Loucy (cell line): ENCODE data around the gene LRIF1.
"Not testable (repeated sequence)": the region's sequence is repeated elsewhere in the genome, so short reads cannot be mapped to it uniquely, and the experiment has no call there.

Experiments used
- H2AFZ ChIP-seq: fragments of 200-600 bp; sonication (generic); 2 replicates; pipeline ENCODE4 v1.6.0; 2016; ENCODE audit warnings: antibody characterized with exemption, mild to moderate bottlenecking, low read length, moderate library complexity
- H3F3A ChIP-seq: fragments of 200-600 bp; 2 replicates; pipeline ENCODE4 v1.6.0; 2016; ENCODE audit warnings: antibody characterized with exemption, low read depth, mild to moderate bottlenecking
- H3K27me3 ChIP-seq: fragments of 200-600 bp; sonication (generic); 2 replicates; pipeline ENCODE4 v1.6.1; 2014; ENCODE audit warnings: low read length, mild to moderate bottlenecking; ENCODE audit not compliant: insufficient read depth, poor library complexity, severe bottlenecking
- H3K36me3 ChIP-seq: fragments of 200-600 bp; sonication (generic); 2 replicates; pipeline ENCODE4 v1.6.1; 2016; ENCODE audit warnings: low read length; ENCODE audit not compliant: insufficient read depth
- H3K4me1 ChIP-seq: fragments of 200-600 bp; sonication (generic); 2 replicates; pipeline ENCODE4 v1.5.1; 2014; ENCODE audit warnings: low read length, mild to moderate bottlenecking; ENCODE audit not compliant: insufficient read depth, poor library complexity, severe bottlenecking
- H3K4me2 ChIP-seq: fragments of 200-600 bp; sonication (generic); 2 replicates; pipeline ENCODE4 v1.6.0; 2014; ENCODE audit warnings: antibody characterized with exemption, low read length, low read depth, mild to moderate bottlenecking; ENCODE audit not compliant: poor library complexity, severe bottlenecking
- H3K4me3 ChIP-seq: fragments of 200-600 bp; sonication (generic); 2 replicates; pipeline ENCODE4 v1.5.1; 2014; ENCODE audit warnings: low read length, mild to moderate bottlenecking, mixed read lengths; ENCODE audit not compliant: poor library complexity, severe bottlenecking
- H3K79me2 ChIP-seq: fragments of 200-600 bp; sonication (generic); 2 replicates; pipeline ENCODE4 v1.6.1; 2014; ENCODE audit warnings: low read length; ENCODE audit not compliant: insufficient read depth
- H3K9ac ChIP-seq: fragments of 200-600 bp; sonication (generic); 2 replicates; pipeline ENCODE4 v1.6.0; 2014; ENCODE audit warnings: mild to moderate bottlenecking, low read depth, low read length, moderate library complexity; ENCODE audit not compliant: poor library complexity, severe bottlenecking
- H3K9me2 ChIP-seq: fragments of 200-600 bp; sonication (generic); replicated peaks from 2 replicates; pipeline ENCODE4 v1.6.1; 2016; ENCODE audit warnings: low read depth, low read length, mixed read lengths
- H3K9me3 ChIP-seq: fragments of 200-600 bp; sonication (generic); 2 replicates; pipeline ENCODE4 v1.6.1; 2014; ENCODE audit warnings: mild to moderate bottlenecking, antibody characterized with exemption, low read length, low read depth; ENCODE audit not compliant: insufficient read depth
- H4K20me1 ChIP-seq: fragments of 200-600 bp; sonication (generic); 2 replicates; pipeline ENCODE4 v1.6.0; 2014; ENCODE audit warnings: antibody characterized with exemption, low read length, mild to moderate bottlenecking; ENCODE audit not compliant: insufficient read depth, poor library complexity, severe bottlenecking
- EZH2phosphoT487 ChIP-seq: fragments of 200-600 bp; IDR thresholded peaks from 2 replicates; pipeline ENCODE4 v1.6.1; 2018; ENCODE audit warnings: antibody characterized with exemption, mild to moderate bottlenecking, moderate library complexity, borderline replicate concordance
- TF ChIP-seq, protein P1 (sequence below): fragments of 200-600 bp; sonication (generic); conservative IDR thresholded peaks from 2 replicates; pipeline ENCODE4 v1.5.1; 2014; ENCODE audit warnings: mild to moderate bottlenecking, antibody characterized with exemption, low read length

The LRIF1 gene

DNA sequence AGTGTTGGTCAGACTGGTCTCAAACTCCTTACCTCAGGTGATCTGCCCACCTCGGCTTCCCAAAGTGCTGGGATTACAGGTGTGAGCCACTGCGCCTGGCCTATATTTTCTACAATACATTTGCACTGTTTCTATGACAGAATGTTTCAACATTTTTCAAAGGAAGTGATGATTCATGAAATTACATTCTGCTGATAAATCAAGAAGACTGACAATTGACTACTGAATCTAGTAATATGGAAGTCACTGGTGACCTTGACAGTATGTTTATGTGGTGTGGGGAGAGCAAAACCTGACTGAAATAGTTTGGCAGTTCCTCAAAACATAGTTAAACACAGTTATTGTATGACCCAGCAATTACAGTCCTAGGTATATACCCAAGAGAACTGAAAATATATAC lies 18.1 kb downstream of the LRIF1 start:
- Histone ChIP-seq H3K9me3 (no peaks in the 10 kb centered on the region), H3K9ac (no peak overlapping the region), H3K4me3 (no peak overlapping the region), H3K36me3 (peaks cover 17% of the 10 kb centered on the region; the same call in 1 of the 2 replicates), H3F3A (no peaks in the 10 kb centered on the region), H3K4me1 (no peaks in the 10 kb centered on the region), H3K27me3 (no peaks in the 10 kb centered on the region), H3K9me2 (no peaks in the 10 kb centered on the region), H4K20me1 (no peaks in the 10 kb centered on the region), H3K79me2 (no peaks in the 10 kb centered on the region), H2AFZ (no peak overlapping the region), H3K4me2 (no peak overlapping the region)
- TF ChIP-seq, protein P1, sequence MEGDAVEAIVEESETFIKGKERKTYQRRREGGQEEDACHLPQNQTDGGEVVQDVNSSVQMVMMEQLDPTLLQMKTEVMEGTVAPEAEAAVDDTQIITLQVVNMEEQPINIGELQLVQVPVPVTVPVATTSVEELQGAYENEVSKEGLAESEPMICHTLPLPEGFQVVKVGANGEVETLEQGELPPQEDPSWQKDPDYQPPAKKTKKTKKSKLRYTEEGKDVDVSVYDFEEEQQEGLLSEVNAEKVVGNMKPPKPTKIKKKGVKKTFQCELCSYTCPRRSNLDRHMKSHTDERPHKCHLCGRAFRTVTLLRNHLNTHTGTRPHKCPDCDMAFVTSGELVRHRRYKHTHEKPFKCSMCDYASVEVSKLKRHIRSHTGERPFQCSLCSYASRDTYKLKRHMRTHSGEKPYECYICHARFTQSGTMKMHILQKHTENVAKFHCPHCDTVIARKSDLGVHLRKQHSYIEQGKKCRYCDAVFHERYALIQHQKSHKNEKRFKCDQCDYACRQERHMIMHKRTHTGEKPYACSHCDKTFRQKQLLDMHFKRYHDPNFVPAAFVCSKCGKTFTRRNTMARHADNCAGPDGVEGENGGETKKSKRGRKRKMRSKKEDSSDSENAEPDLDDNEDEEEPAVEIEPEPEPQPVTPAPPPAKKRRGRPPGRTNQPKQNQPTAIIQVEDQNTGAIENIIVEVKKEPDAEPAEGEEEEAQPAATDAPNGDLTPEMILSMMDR, result no peak
- TF ChIP-seq EZH2phosphoT487, result no peak

DNA sequence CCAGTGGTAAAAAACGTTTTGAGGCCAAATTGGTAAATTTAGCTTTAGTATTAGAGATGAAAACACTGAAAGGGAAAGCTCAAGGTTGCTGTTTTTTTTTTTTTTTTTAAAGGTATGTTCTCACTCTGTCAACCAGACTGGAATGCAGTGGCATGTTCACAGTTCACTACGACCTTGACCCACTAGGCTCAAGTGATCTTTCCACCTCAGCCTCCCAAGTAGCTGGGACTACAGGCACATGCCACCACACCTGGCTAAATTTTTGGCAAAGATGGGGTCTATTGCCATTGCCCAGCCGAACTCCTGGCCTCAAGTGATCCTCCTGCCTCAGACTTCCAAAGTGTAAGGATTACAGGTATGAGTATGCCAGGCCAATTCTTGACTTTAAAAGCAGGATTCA lies 18.9 kb downstream of the LRIF1 start:
- H3K4me2 ChIP-seq, result no peak overlapping the region
- peaks cover 13% of the 10 kb centered on the region; the same call in 1 of the 2 replicates for H3K36me3 ChIP-seq
- no peaks in the 10 kb centered on the region for H3F3A ChIP-seq
- H3K4me3 ChIP-seq, result no peak overlapping the region
- no peaks in the 10 kb centered on the region for H3K4me1 ChIP-seq
- H3K9ac ChIP-seq, result no peak overlapping the region
- no peaks in the 10 kb centered on the region for H3K9me2 ChIP-seq
- no peaks in the 10 kb centered on the region for H4K20me1 ChIP-seq
- no peaks in the 10 kb centered on the region for H3K27me3 ChIP-seq
- no peak overlapping the region for H2AFZ ChIP-seq
- TF ChIP-seq, protein P1, result no peak
- no peaks in the 10 kb centered on the region for H3K79me2 ChIP-seq
- no peaks in the 10 kb centered on the region for H3K9me3 ChIP-seq

DNA sequence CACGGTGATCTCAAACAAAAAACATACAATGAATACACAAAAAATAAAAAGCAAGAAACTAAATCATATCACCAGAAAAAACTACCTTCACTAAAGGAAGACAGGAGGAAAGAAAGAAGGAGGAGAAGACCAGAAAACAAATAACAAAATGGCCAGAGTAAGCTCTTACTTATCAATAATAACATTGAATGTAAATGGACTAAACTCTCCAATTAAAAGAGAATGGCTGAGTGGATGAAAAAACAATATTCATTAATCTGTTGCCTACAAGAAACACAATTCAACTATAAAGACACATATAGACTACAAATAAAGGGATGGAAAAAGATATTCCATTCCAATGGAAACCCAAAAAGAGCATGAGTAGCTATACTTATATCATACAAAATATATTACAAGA lies 27.2 kb downstream of the LRIF1 start:
- H3K4me1 ChIP-seq, result no peaks in the 10 kb centered on the region
- no peaks in the 10 kb centered on the region for H3K9me2 ChIP-seq
- no peaks in the 10 kb centered on the region for H3K79me2 ChIP-seq
- H3K36me3 ChIP-seq, result no peaks in the 10 kb centered on the region
- TF ChIP-seq EZH2phosphoT487, result no peak
- TF ChIP-seq, protein P1, result no peak
- H4K20me1 ChIP-seq, result no peaks in the 10 kb centered on the region
- no peak overlapping the region for H2AFZ ChIP-seq
- H3F3A ChIP-seq, result no peaks in the 10 kb centered on the region
- H3K4me2 ChIP-seq, result no peak overlapping the region
- H3K27me3 ChIP-seq, result no peaks in the 10 kb centered on the region
- H3K9me3 ChIP-seq, result peaks cover 7% of the 10 kb centered on the region; the same call in 1 of the 2 replicates
- H3K9ac ChIP-seq, result no peak overlapping the region
- no peak overlapping the region for H3K4me3 ChIP-seq

DNA sequence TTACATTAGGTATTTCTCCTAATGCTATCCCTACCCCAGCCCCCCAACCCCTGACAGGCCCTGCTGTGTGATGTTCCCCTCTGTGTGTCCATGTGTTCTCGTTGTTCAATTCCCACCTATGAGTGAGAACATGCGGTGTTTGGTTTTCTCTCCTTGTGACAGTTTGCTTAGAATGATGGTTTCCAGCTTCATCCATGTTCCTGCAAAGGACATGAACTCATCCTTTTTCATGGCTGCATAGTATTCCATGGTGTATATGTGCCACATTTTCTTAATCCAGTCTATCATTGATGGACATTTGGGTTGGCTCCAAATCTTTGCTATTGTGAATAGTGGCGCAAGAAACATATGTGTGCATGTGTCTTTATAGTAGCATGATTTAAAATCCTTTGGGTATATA lies 32.6 kb downstream of the LRIF1 start:
- H3K9ac ChIP-seq, H4K20me1 ChIP-seq, H2AFZ ChIP-seq, H3K27me3 ChIP-seq, H3K36me3 ChIP-seq, H3K9me3 ChIP-seq, H3K9me2 ChIP-seq, H3K79me2 ChIP-seq, H3K4me2 ChIP-seq, H3K4me3 ChIP-seq, H3K4me1 ChIP-seq, H3F3A ChIP-seq: not testable (repeated sequence)
